Hepatocyte (in vitro differentiated cells): ENCODE results near the gene RRAD. TPM values are rescaled to one million over a fixed set of nuclear protein-coding genes. Genes with fewer than 3 reads are reported as not detected.

Experiments used
- DNase-seq: peaks from one replicate; pipeline ENCODE4 v3.0.0-alpha.2; 2016; ENCODE audit warnings: low spot score
- H2AFZ ChIP-seq: fragments of 200-600 bp; sonication (generic); 2 replicates; pipeline ENCODE4 v1.6.0; 2016; ENCODE audit warnings: antibody characterized with exemption, mild to moderate bottlenecking
- H3K27ac ChIP-seq: fragments of 200-600 bp; sonication (generic); 2 replicates; pipeline ENCODE4 v1.5.1; 2016; ENCODE audit warnings: mild to moderate bottlenecking
- H3K27me3 ChIP-seq: fragments of 200-600 bp; sonication (generic); 2 replicates; pipeline ENCODE4 v1.6.1; 2016
- H3K36me3 ChIP-seq: fragments of 200-600 bp; sonication (generic); replicated peaks from 2 replicates; pipeline ENCODE4 v1.5.1; 2016; ENCODE audit warnings: low read depth; ENCODE audit not compliant: insufficient read depth
- H3K4me1 ChIP-seq: fragments of 200-600 bp; sonication (generic); 2 replicates; pipeline ENCODE4 v1.5.1; 2016; ENCODE audit warnings: mild to moderate bottlenecking, moderate library complexity; ENCODE audit not compliant: insufficient read depth
- H3K4me2 ChIP-seq: fragments of 200-600 bp; sonication (generic); 2 replicates; pipeline ENCODE4 v1.6.0; 2016
- H3K4me3 ChIP-seq: fragments of 200-600 bp; sonication (generic); 2 replicates; pipeline ENCODE4 v1.5.1; 2016; ENCODE audit warnings: mild to moderate bottlenecking
- H3K79me2 ChIP-seq: fragments of 200-600 bp; sonication (generic); 2 replicates; pipeline ENCODE4 v1.6.0; 2017; ENCODE audit warnings: mild to moderate bottlenecking
- H3K9me2 ChIP-seq: fragments of 200-600 bp; sonication (generic); replicated peaks from 2 replicates; pipeline ENCODE4 v1.6.0; 2017; ENCODE audit warnings: mild to moderate bottlenecking; ENCODE audit not compliant: insufficient read depth
- H3K9me3 ChIP-seq: fragments of 200-600 bp; sonication (generic); 2 replicates; pipeline ENCODE4 v1.5.1; 2016; ENCODE audit warnings: low read depth, mild to moderate bottlenecking
- H4K20me1 ChIP-seq: fragments of 200-600 bp; sonication (generic); 2 replicates; pipeline ENCODE4 v1.6.0; 2016; ENCODE audit warnings: mild to moderate bottlenecking; ENCODE audit not compliant: insufficient read depth, poor library complexity, severe bottlenecking
- EZH2 ChIP-seq: fragments of 200-600 bp; sonication (generic); IDR thresholded peaks from 2 replicates; pipeline ENCODE4 v1.6.1; 2016; ENCODE audit warnings: antibody characterized with exemption, mild to moderate bottlenecking, borderline replicate concordance
- EZH2phosphoT487 ChIP-seq: fragments of 200-600 bp; sonication (generic); IDR thresholded peaks from one replicate; pipeline ENCODE4 v1.6.1; 2018; ENCODE audit warnings: antibody characterized with exemption, mild to moderate bottlenecking, low read depth, moderate library complexity; ENCODE audit not compliant: unreplicated experiment, severe bottlenecking
- WGBS: methylation state at CpG from one replicate; pipeline ENCODE4 v1.1.6; 2016; ENCODE audit warnings: low lambda C conversion rate; ENCODE audit errors: missing lambda C conversion rate; 5-methylcytosine and 5-hydroxymethylcytosine counted together
- polyA plus RNA-seq: library from polyadenylated mRNA; unstranded; fragments of >200 nt; fragmentation: Nextera tagmentation; extraction: Ambion mirVana; gene quantifications from 2 replicates; pipeline ENCODE4 v1.2.1, GENCODE V29; 2016
- total RNA-seq: library from RNA; depleted of rRNA; stranded (reverse); fragments of >200 nt; gene quantifications from 2 replicates; pipeline ENCODE4 v1.2.3, GENCODE V29; 2014
- TF ChIP-seq, protein P1 (sequence below): fragments of 200-600 bp; sonication (generic); IDR thresholded peaks from 2 replicates; pipeline ENCODE4 v1.5.1; 2016; ENCODE audit warnings: antibody characterized with exemption, mild to moderate bottlenecking; ENCODE audit not compliant: poor library complexity

The RRAD gene
- total and polyA plus RNA-seq, 2 experiments from 2014 or later, result 8.8 to 16.3 TPM

DNA sequence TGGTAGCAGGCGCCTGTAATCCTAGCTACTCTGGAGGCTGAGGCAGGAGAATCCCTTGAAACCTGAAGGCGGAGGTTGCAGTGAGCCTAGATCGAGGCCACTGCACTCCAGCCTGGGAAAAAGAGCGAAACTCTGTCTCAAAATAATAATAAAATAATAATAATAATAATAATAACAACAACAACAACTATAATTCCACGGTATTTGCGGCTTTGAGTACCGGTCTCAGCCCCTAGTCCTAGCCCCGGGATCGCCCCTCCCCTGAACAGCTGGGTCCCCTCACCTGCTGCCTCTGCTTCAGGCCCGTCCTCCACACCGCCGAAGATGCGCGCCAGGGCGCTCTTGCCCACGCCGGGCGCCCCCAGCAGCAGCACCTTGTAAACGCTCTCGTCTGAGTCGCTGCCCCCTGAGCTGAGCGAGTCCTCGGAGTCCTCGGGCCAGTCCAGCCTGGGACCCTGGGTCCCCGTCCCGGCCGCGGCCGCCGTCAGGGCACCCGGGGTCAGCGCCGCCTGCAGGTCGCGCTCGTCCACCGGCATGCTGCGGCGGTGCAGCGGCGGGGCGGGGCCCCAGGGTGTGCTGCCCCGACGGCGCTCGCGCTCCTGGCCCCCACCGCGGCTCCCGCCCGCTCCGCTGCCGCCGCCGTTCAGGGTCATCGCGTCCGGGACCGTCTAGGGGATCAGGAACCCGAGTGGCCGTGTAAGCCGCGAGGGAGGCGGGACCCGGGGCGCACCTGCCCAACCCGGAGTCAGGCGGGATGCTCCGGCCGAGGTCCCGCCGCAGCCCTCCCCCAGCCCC is 611 bp downstream of the RRAD start:
- Histone ChIP-seq H4K20me1 (no peaks in the 10 kb centered on the region), H3K27ac (no peak overlapping the region), H2AFZ (peak overlapping the region; percentile 66), H3K27me3 (peaks cover 24% of the 10 kb centered on the region), H3K9me2 (no peaks in the 10 kb centered on the region), H3K79me2 (no peaks in the 10 kb centered on the region), H3K9me3 (no peaks in the 10 kb centered on the region), H3K4me1 (peaks cover 3% of the 10 kb centered on the region), H3K4me2 (peak overlapping the region; percentile 96), H3K4me3 (no peak overlapping the region), H3K36me3 (no peaks in the 10 kb centered on the region)
- WGBS, result 11% methylated on average over 63 of the region's 72 CpGs
- TF ChIP-seq EZH2phosphoT487, result no peak
- TF ChIP-seq, protein P1, sequence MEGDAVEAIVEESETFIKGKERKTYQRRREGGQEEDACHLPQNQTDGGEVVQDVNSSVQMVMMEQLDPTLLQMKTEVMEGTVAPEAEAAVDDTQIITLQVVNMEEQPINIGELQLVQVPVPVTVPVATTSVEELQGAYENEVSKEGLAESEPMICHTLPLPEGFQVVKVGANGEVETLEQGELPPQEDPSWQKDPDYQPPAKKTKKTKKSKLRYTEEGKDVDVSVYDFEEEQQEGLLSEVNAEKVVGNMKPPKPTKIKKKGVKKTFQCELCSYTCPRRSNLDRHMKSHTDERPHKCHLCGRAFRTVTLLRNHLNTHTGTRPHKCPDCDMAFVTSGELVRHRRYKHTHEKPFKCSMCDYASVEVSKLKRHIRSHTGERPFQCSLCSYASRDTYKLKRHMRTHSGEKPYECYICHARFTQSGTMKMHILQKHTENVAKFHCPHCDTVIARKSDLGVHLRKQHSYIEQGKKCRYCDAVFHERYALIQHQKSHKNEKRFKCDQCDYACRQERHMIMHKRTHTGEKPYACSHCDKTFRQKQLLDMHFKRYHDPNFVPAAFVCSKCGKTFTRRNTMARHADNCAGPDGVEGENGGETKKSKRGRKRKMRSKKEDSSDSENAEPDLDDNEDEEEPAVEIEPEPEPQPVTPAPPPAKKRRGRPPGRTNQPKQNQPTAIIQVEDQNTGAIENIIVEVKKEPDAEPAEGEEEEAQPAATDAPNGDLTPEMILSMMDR, result peak; percentile 38
- peak; percentile 75 for DNase-seq

DNA sequence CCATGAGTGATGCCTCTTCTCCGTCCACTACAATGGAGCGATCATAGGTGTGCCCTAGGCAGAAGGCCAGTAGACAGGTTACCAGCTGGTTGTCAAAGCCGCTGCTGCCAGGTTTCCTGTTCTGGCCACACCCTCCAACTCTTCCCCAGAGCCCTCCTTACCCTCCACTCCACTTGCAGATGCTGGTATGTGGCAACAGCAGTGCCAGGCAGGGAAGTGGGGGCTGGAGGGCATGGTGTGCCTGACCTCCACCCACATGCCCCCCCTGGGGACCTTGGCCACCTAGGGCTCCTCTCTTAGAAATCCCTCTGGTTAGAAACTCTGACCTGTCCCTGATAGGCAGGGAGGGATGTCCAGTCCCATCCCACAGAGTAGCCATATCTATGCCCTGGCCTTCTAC is 1.5 kb downstream of the RRAD start:
- Histone ChIP-seq H3K27ac (no peak overlapping the region), H3K9me3 (no peaks in the 10 kb centered on the region), H3K9me2 (no peaks in the 10 kb centered on the region), H3K79me2 (no peaks in the 10 kb centered on the region), H3K4me1 (peaks cover 3% of the 10 kb centered on the region), H3K4me3 (no peak overlapping the region), H3K36me3 (no peaks in the 10 kb centered on the region), H2AFZ (no peak overlapping the region), H3K4me2 (no peak overlapping the region), H3K27me3 (peaks cover 24% of the 10 kb centered on the region), H4K20me1 (no peaks in the 10 kb centered on the region)
- DNase-seq, result no peak
- 90% methylated on average over 3 of the region's 3 CpGs for WGBS
- TF ChIP-seq, protein P1, result no peak
- TF ChIP-seq EZH2 (no peak), EZH2phosphoT487 (no peak)

DNA sequence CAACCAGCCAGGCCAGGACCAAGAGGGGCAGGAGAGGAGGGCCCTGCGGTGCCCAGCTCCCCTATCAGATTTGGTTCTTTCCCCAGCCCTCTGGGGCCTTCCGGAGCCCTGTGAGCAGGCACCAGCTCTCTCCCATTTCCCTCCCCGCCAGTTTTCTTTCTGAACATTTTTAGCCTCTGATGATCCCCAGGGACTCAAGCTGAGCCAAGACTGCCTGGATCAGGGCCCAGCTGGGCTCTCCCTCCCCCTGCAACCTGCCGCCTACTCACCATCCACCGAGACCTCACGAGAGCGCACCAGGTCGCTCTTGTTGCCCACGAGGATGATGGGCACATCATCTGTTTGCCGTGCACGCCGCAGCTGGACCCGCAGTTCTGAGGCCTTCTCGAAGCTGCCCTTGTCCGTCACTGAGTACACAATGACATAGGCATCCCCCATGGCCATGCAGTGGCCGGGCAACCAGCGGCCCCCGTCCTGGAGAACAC is 2.0 kb downstream of the RRAD start:
- DNase-seq, result no peak
- no peaks in the 10 kb centered on the region for H3K9me3 ChIP-seq
- H3K27me3 ChIP-seq, result peaks cover 24% of the 10 kb centered on the region
- TF ChIP-seq EZH2phosphoT487, result no peak
- no peak for TF ChIP-seq EZH2
- TF ChIP-seq, protein P1, result no peak
- no peaks in the 10 kb centered on the region for H4K20me1 ChIP-seq
- no peaks in the 10 kb centered on the region for H3K9me2 ChIP-seq
- no peak overlapping the region for H3K27ac ChIP-seq
- no peak overlapping the region for H2AFZ ChIP-seq
- no peaks in the 10 kb centered on the region for H3K79me2 ChIP-seq
- no peaks in the 10 kb centered on the region for H3K36me3 ChIP-seq
- H3K4me1 ChIP-seq, result peaks cover 3% of the 10 kb centered on the region
- no peak overlapping the region for H3K4me3 ChIP-seq
- 82% methylated on average over 18 of the region's 18 CpGs for WGBS
- no peak overlapping the region for H3K4me2 ChIP-seq
